Hippocampal formation (tissue), 2 donors: ENCODE results near the gene DHH.

Experiments
- DNase-seq, 2 donors: peaks; one replicate each; lab custom pipeline; 2025; lab: John Stamatoyannopoulos, UW

Gene DHH

GRCh38 chr12:49050507-49051372, 43.9 kb downstream of the DHH start:
- DNase-seq: no peak

GRCh38 chr12:49049566-49050224, 44.9 kb downstream of the DHH start:
- DNase-seq: no peak

GRCh38 chr12:49048953-49049352, 45.6 kb downstream of the DHH start:
- DNase-seq: no peak

DNA sequence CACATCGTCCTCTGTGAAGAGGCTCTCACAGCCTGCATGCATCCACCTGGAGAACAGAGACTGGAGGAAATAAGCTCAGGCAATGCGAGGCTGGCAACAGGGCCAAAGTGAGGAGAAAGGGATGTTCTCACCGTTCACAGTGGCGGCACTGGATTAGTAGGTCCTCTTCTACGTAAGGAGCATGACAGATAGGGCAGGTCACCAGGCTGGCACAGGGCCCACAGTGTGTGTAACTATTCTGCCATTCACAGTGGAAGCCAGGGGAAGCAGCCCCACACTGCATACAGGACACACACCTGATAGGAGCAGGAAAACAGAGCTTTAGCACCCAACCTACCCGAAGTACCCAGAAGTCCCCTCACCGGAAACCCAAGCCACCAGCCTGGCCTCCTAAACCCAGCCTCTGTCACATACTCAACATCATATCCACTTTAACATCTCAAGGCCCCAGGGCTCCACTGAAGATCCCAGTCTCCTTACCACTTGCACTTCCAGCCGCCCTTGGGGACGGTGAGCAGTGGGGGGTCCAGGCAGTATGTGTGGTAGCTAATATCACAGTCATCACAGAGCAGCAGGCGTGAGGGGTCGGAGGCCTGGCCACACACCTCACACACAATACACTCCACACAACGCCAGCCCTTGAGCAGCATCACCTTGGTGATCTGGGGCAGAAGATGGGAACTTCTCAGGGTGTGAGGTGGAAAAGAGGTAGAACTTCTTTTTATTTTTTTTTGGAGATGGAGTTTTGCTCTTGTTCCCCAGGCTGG, 48.3 kb downstream of the DHH start:
- DNase-seq: no peak

DNA sequence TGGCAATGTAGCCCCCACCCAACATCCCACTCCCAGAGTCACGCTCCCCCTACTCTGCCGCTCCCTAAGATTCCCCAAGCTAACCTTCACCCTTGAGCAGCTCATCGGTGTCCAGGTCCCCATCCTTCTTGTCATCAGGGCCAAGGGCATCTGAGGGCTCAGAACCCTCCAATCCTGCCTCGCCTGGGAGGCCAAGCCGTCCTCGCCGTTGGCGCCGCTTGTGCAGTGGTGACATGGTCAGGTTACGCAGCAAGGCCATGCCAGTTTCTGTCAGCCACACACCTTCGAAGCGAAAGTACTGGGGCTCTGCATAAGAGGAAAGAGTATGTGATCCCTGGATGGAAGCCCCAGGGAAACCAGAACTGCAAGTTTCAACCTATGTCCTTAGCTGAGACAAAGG, 49.9 kb downstream of the DHH start:
- DNase-seq: no peak

DNA sequence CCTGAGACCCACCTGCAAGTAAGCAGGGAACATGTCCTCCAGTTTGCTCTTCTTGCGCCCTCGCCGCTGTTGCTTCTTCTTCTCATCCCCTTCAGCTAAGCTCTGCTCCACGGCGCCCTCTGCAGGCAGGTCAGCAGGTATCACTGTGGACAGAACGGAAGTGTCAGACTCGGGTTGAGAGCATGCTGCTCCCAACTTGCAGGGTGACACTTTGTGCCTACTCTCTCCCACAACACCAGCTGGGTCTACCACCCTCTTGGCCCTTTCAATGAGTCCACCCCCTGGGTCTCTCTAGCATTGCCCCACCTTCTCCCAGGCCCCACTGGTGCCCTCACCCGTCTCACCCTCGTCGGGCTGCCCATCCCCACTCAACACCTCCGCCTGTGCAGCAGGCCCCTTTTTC, 50.7 kb downstream of the DHH start:
- DNase-seq: peak in 1 of 2 donors; percentile 41

GRCh38 chr12:49043241-49043640, 51.4 kb downstream of the DHH start:
- no peak for DNase-seq

DNA sequence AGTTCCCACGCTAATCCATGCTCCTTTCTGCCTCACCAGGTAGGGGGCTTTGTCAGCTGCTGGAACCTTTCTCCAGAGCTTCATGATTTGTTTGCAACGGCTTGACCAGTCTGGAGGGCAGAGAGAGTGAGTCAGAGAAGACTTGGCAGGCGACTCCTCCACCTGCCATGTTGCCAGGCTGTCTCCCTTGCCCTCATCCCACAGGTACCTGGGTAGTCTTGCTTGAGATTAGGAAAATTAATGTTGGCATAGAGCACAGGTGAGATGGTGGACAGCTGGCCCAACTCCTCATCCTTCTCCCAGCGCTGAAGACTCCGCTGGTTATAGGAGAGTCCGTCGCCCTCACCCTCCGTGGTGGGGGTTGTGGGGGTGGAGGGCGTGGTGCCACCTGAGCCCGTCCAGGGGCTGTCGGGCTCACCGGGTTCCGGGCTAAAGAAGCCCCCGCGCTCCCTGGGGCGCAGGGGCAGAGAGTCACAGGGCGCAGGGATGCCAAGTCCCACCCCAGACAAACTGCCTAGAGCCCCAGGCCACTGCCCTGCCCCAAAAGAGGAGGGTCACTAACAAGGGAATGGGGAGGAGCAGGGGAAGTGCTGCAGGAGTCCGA, 52.6 kb downstream of the DHH start:
- no peak for DNase-seq

GRCh38 chr12:49041036-49041880, 53.3 kb downstream of the DHH start:
- no peak for DNase-seq

- no peak for DNase-seq
Measured at GRCh38 chr12:49040364-49040855, 54.2 kb downstream of the DHH start.

DNA sequence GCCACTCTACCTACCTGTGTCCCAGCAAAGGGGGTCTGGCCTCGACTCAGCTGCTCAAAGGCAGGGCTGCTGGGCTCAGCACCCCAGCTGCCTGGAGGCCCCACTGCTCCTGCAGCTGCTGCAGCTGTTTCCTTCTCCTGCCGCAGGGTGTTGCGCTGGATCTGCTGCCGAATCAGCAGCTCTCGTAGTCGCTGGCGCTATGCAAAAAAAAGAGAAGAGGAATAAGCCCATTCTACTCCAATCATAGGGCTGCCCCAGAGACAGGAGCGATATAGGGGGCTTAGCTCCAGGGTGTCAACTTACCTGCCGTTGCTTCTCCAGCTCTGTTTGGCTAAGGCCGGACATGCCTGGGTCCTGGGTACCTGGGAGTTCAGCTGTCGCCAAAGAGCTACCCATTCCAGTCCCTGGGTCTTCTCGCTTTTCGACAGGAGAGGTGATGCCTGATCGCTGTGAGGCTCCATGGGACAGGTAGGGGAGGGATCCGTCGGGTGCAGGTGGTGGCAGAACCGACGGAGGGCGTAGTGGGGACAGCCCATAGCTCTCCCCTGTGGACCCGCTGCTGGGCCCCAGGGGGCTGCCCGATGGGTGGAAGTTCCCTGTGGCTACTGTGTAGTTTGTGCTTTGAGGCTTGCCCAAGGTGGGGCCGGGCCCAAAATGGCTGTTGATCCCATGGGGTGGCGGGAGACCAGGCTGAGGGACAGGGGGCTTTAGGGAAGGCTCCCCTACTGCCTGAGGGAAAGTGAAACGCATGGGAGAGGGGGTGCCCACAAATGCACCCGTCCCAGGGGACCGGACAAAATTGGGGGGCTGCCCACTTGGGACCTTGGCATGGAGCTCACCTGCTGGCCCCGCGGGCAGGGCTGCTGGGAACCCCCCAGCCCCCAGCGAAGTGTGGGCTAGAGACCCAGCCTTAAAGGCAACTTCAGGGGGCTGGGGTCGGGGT, 54.9 kb downstream of the DHH start:
- DNase-seq: no peak

DNA sequence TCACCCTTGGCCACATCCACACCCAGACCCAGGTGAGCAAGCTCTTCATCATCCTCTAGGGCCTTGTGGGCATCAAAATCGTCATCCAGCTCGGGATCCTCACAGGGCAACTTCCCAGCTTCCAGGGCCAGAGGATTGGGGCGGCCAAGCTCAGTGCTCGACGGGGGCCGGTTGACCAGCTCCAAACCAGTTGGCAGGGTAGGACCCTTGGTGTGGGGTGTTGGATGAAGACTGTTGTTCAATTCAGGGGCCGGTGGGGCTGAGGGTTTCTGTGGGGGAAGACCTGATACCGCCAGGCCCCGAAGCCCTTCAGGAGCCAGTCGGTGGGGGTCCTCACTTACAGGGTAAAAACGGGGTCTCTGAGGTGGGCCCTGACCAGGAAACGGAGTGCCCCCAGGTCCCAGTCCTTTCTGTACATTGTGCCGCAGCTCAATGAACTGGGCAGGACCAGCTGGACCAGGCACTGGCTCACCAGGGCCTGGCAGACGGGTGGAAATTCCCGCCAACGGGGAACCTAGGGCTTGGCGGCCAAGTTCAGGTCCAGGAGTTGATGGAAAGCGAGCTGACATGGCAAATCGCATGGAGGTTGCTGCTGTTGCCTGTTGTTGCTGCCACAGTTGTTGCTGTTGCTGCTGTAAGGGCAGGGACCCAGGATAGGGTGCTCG, 56.2 kb downstream of the DHH start:
- no peak for DNase-seq

DNA sequence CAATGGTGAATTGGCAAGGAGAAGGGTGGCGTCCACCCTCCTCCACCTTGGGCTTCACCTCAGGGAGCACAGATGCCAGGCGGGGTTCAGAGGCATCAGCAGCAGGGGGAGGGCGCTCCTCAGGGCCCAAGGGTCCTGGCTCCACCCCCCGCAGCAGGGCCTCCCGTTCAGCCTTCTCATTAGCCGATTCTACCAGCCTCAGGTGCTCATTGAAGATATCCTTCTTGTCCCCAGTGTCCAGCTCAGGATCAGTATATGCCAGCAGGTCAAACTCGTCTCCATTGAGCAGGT, 56.7 kb downstream of the DHH start:
- no peak for DNase-seq

DNA sequence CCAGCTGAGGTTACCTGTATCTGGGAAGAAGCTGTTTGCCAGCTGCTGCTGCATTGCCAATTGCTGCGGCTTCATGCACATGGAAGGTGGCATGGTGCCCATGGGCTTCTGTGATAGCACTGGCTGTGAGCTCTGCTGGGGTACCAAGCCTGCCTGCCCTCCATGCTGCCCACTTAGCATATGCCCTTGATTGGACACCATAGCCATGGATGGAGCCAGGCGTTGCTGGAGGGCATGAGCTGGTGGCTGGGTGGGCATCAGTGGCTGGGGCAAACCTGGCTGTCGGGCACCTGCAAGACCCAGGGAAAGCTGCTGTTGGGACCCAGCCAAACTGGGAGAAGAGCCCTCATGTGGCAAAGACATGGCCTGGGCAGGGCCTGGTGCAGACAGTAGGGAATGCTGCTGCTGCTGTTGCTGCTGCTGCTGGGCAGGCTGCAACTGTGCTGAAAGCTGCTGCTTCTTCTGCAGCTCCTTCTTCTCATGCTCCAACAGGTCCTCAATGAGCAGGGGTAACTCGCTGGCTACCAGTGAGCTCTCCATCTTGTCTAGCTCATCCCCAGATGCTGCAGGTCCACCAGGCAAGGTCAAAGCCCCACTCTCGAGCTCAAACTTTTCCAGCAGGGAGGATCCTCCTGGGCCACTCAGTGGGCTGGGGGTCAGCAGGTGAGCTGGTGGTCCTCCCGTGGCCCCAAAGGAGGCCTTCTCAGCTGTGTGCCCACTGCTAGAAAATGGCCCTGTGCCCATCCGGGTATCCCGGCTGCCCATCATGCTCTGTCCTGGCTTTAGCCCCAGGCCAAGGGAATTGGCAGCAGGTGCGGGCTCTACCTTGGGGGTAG, 57.3 kb downstream of the DHH start:
- no peak for DNase-seq
